ENCODE data around the gene CARD11.

Gene CARD11

GRCh38 chr7:2884161-2884560 is 159.5 kb downstream of the CARD11 start:
- Histone ChIP-seq H3K9me3 (replicated peaks; ENCODE audit: low read length) (no peaks in the 10 kb centered on the region), H3K36me3 (ENCODE audit: insufficient read depth, low read length) (no peaks in the 10 kb centered on the region), H3K4me2 (ENCODE audit: low read length) (no peak overlapping the region), H3K9ac (ENCODE audit: low read depth, low read length) (no peak overlapping the region), H3K4me1 (ENCODE audit: control insufficient read depth, insufficient read depth, low read length) (no peaks in the 10 kb centered on the region), H3K4me3 (ENCODE audit: low read length) (no peak overlapping the region), H3K27me3 (ENCODE audit: control insufficient read depth, insufficient read depth, low read length) (peaks cover 15% of the 10 kb centered on the region)

GRCh38 chr7:2883101-2883500 is 160.6 kb downstream of the CARD11 start:
- H3K4me3 ChIP-seq (ENCODE audit: low read length), result no peak overlapping the region
- H3K9ac ChIP-seq (ENCODE audit: low read depth, low read length), result no peak overlapping the region
- H3K27me3 ChIP-seq (ENCODE audit: control insufficient read depth, insufficient read depth, low read length), result peaks cover 15% of the 10 kb centered on the region
- no peaks in the 10 kb centered on the region for H3K4me1 ChIP-seq (ENCODE audit: control insufficient read depth, insufficient read depth, low read length)
- H3K36me3 ChIP-seq (ENCODE audit: insufficient read depth, low read length), result no peaks in the 10 kb centered on the region
- no peak overlapping the region for H3K4me2 ChIP-seq (ENCODE audit: low read length)
- H3K9me3 ChIP-seq (replicated peaks; ENCODE audit: low read length), result no peaks in the 10 kb centered on the region

- no peaks in the 10 kb centered on the region for H3K9me3 ChIP-seq (replicated peaks; ENCODE audit: low read length)
- H3K27me3 ChIP-seq (ENCODE audit: control insufficient read depth, insufficient read depth, low read length), result peaks cover 15% of the 10 kb centered on the region
These were observed 161.6 kb downstream of the CARD11 start for GRCh38 chr7:2882111-2882510.

GRCh38 chr7:2880874-2881533 is 162.7 kb downstream of the CARD11 start:
- Histone ChIP-seq H3K4me1 (ENCODE audit: control insufficient read depth, insufficient read depth, low read length) (peaks cover 7% of the 10 kb centered on the region), H3K9ac (ENCODE audit: low read depth, low read length) (no peak overlapping the region), H3K4me3 (ENCODE audit: low read length) (no peak overlapping the region), H3K9me3 (replicated peaks; ENCODE audit: low read length) (no peaks in the 10 kb centered on the region), H3K27me3 (ENCODE audit: control insufficient read depth, insufficient read depth, low read length) (peaks cover 15% of the 10 kb centered on the region), H3K36me3 (ENCODE audit: insufficient read depth, low read length) (no peaks in the 10 kb centered on the region), H3K4me2 (ENCODE audit: low read length) (no peak overlapping the region)

More at GRCh38 chr7:2882111-2882510, 161.6 kb downstream of the CARD11 start:
- Histone ChIP-seq H3K4me2 (ENCODE audit: low read length) (no peak overlapping the region), H3K4me1 (ENCODE audit: control insufficient read depth, insufficient read depth, low read length) (no peaks in the 10 kb centered on the region), H3K36me3 (ENCODE audit: insufficient read depth, low read length) (no peaks in the 10 kb centered on the region), H3K9ac (ENCODE audit: low read depth, low read length) (no peak overlapping the region), H3K4me3 (ENCODE audit: low read length) (no peak overlapping the region)

- H3K4me1 ChIP-seq (ENCODE audit: control insufficient read depth, insufficient read depth, low read length), result peaks cover 11% of the 10 kb centered on the region
- no peak overlapping the region for H3K4me3 ChIP-seq (ENCODE audit: low read length)
- no peak overlapping the region for H3K9ac ChIP-seq (ENCODE audit: low read depth, low read length)
- H3K27me3 ChIP-seq (ENCODE audit: control insufficient read depth, insufficient read depth, low read length), result peaks cover 15% of the 10 kb centered on the region
- H3K36me3 ChIP-seq (ENCODE audit: insufficient read depth, low read length), result no peaks in the 10 kb centered on the region
- H3K4me2 ChIP-seq (ENCODE audit: low read length), result no peak overlapping the region
- no peaks in the 10 kb centered on the region for H3K9me3 ChIP-seq (replicated peaks; ENCODE audit: low read length)
These were observed 163.6 kb downstream of the CARD11 start for GRCh38 chr7:2880051-2880450.

GRCh38 chr7:2879354-2879753 is 164.3 kb downstream of the CARD11 start:
- H3K27me3 ChIP-seq (ENCODE audit: control insufficient read depth, insufficient read depth, low read length), result peaks cover 15% of the 10 kb centered on the region
- peaks cover 11% of the 10 kb centered on the region for H3K4me1 ChIP-seq (ENCODE audit: control insufficient read depth, insufficient read depth, low read length)
- H3K4me2 ChIP-seq (ENCODE audit: low read length), result no peak overlapping the region
- no peaks in the 10 kb centered on the region for H3K9me3 ChIP-seq (replicated peaks; ENCODE audit: low read length)
- no peaks in the 10 kb centered on the region for H3K36me3 ChIP-seq (ENCODE audit: insufficient read depth, low read length)
- H3K9ac ChIP-seq (ENCODE audit: low read depth, low read length), result no peak overlapping the region
- no peak overlapping the region for H3K4me3 ChIP-seq (ENCODE audit: low read length)

- H3K4me1 ChIP-seq (ENCODE audit: control insufficient read depth, insufficient read depth, low read length), result peaks cover 17% of the 10 kb centered on the region
- no peaks in the 10 kb centered on the region for H3K9me3 ChIP-seq (replicated peaks; ENCODE audit: low read length)
- no peak overlapping the region for H3K9ac ChIP-seq (ENCODE audit: low read depth, low read length)
- no peak overlapping the region for H3K4me3 ChIP-seq (ENCODE audit: low read length)
- H3K27me3 ChIP-seq (ENCODE audit: control insufficient read depth, insufficient read depth, low read length), result peaks cover 9% of the 10 kb centered on the region
- H3K4me2 ChIP-seq (ENCODE audit: low read length), result no peak overlapping the region
- no peaks in the 10 kb centered on the region for H3K36me3 ChIP-seq (ENCODE audit: insufficient read depth, low read length)
These were observed 165.4 kb downstream of the CARD11 start for GRCh38 chr7:2878306-2878705.

GRCh38 chr7:2876031-2876731 is 167.5 kb downstream of the CARD11 start:
- no peaks in the 10 kb centered on the region for H3K9me3 ChIP-seq (replicated peaks; ENCODE audit: low read length)
- peak overlapping the region; percentile 59 for H3K4me2 ChIP-seq (ENCODE audit: low read length)
- H3K36me3 ChIP-seq (ENCODE audit: insufficient read depth, low read length), result no peaks in the 10 kb centered on the region
- H3K9ac ChIP-seq (ENCODE audit: low read depth, low read length), result no peak overlapping the region
- peaks cover 19% of the 10 kb centered on the region for H3K4me1 ChIP-seq (ENCODE audit: control insufficient read depth, insufficient read depth, low read length)
- H3K27me3 ChIP-seq (ENCODE audit: control insufficient read depth, insufficient read depth, low read length), result peaks cover 7% of the 10 kb centered on the region
- no peak overlapping the region for H3K4me3 ChIP-seq (ENCODE audit: low read length)

GRCh38 chr7:2873686-2874551 is 169.7 kb downstream of the CARD11 start:
- Histone ChIP-seq H3K4me3 (ENCODE audit: low read length) (no peak overlapping the region), H3K4me2 (ENCODE audit: low read length) (no peak overlapping the region), H3K4me1 (ENCODE audit: control insufficient read depth, insufficient read depth, low read length) (peaks cover 25% of the 10 kb centered on the region), H3K27me3 (ENCODE audit: control insufficient read depth, insufficient read depth, low read length) (no peaks in the 10 kb centered on the region), H3K36me3 (ENCODE audit: insufficient read depth, low read length) (no peaks in the 10 kb centered on the region), H3K9me3 (replicated peaks; ENCODE audit: low read length) (no peaks in the 10 kb centered on the region), H3K9ac (ENCODE audit: low read depth, low read length) (peak overlapping the region; percentile 80)

GRCh38 chr7:2873146-2873545 is 170.5 kb downstream of the CARD11 start:
- Histone ChIP-seq H3K4me2 (ENCODE audit: low read length) (no peak overlapping the region), H3K4me3 (ENCODE audit: low read length) (no peak overlapping the region), H3K9ac (ENCODE audit: low read depth, low read length) (no peak overlapping the region), H3K9me3 (replicated peaks; ENCODE audit: low read length) (no peaks in the 10 kb centered on the region), H3K27me3 (ENCODE audit: control insufficient read depth, insufficient read depth, low read length) (no peaks in the 10 kb centered on the region), H3K36me3 (ENCODE audit: insufficient read depth, low read length) (no peaks in the 10 kb centered on the region), H3K4me1 (ENCODE audit: control insufficient read depth, insufficient read depth, low read length) (peaks cover 25% of the 10 kb centered on the region)

- peaks cover 25% of the 10 kb centered on the region for H3K4me1 ChIP-seq (ENCODE audit: control insufficient read depth, insufficient read depth, low read length)
- H3K9me3 ChIP-seq (replicated peaks; ENCODE audit: low read length), result no peaks in the 10 kb centered on the region
- H3K36me3 ChIP-seq (ENCODE audit: insufficient read depth, low read length), result no peaks in the 10 kb centered on the region
- no peak overlapping the region for H3K4me2 ChIP-seq (ENCODE audit: low read length)
- H3K4me3 ChIP-seq (ENCODE audit: low read length), result no peak overlapping the region
- H3K9ac ChIP-seq (ENCODE audit: low read depth, low read length), result no peak overlapping the region
- H3K27me3 ChIP-seq (ENCODE audit: control insufficient read depth, insufficient read depth, low read length), result no peaks in the 10 kb centered on the region
These were observed 171.3 kb downstream of the CARD11 start for GRCh38 chr7:2872296-2872874.

Measured in skeletal muscle satellite cell (primary cell).